ENCODE measurements around the gene TBC1D23. TPM values are rescaled to one million over a fixed set of nuclear protein-coding genes. Genes with fewer than 3 reads are reported as not detected.
"Not testable (repeated sequence)": the region's sequence is repeated elsewhere in the genome, so short reads cannot be mapped to it uniquely, and the experiment has no call there.

The TBC1D23 gene
- total RNA-seq, 1 donor from 2014 or later = 62.2 TPM

DNA sequence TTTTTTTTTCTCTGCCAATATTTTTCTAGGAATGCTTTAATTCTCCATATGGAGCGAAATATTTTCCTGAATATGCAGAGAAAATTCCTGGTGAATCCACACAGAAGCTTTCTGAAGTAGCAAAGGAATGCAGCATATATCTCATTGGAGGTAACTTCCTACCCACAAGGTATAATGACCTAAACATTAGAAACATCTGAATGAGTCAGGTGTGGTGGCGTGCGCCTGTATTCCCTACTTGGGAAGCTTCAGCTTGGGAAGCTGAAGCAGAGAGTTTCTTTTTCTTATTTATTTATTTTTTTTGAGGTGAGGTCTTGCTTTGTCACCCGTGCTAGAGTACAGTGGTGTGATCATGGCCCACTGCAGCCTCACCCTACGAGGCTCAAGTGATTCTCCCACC lies 79.0 kb downstream of the TBC1D23 start:
- Mint-ChIP-seq H3K36me3 (ENCODE audit: low read depth, unreplicated experiment) (peaks cover 8% of the 10 kb centered on the region), H3K27me3 (ENCODE audit: low read depth, unreplicated experiment) (no peaks in the 10 kb centered on the region), H3K27ac (ENCODE audit: unreplicated experiment) (no peak overlapping the region), H3K4me3 (ENCODE audit: unreplicated experiment) (no peak overlapping the region), H3K9me3 (ENCODE audit: unreplicated experiment) (no peaks in the 10 kb centered on the region), H3K4me1 (ENCODE audit: low read depth, unreplicated experiment) (peaks cover 3% of the 10 kb centered on the region)
- Histone ChIP-seq H3K36me3 (ENCODE audit: insufficient read depth, low read length) (peaks cover 9% of the 10 kb centered on the region), H2AFZ (ENCODE audit: low read depth, low read length) (no peak overlapping the region), H3K9ac (ENCODE audit: low read length) (no peak overlapping the region), H3K4me1 (ENCODE audit: insufficient read depth, low read length) (peaks cover 6% of the 10 kb centered on the region), H3K27me3 (ENCODE audit: insufficient read depth, low read length) (no peaks in the 10 kb centered on the region), H3K4me3 (ENCODE audit: insufficient read depth, low read depth, low read length) (no peak overlapping the region), H3K9me3 (ENCODE audit: insufficient read depth, low read depth, low read length) (no peaks in the 10 kb centered on the region), H3K79me2 (ENCODE audit: insufficient read depth, low read length) (no peaks in the 10 kb centered on the region), H3K27ac (ENCODE audit: low read depth, low read length) (no peak overlapping the region), H3K4me2 (ENCODE audit: low read length) (no peak overlapping the region), H4K20me1 (ENCODE audit: insufficient read depth, low read length) (no peaks in the 10 kb centered on the region)
- DNase-seq (ENCODE audit: low read depth) = no peak
- TF ChIP-seq CTCF (IDR thresholded peaks at IDR 0.05; ENCODE audit: insufficient read depth, low read depth, low read length) = no peak
- TF ChIP-seq EZH2 (IDR thresholded peaks at IDR 0.05; ENCODE audit: insufficient read depth, low read length) = no peak
- no peak for FAIRE-seq

DNA sequence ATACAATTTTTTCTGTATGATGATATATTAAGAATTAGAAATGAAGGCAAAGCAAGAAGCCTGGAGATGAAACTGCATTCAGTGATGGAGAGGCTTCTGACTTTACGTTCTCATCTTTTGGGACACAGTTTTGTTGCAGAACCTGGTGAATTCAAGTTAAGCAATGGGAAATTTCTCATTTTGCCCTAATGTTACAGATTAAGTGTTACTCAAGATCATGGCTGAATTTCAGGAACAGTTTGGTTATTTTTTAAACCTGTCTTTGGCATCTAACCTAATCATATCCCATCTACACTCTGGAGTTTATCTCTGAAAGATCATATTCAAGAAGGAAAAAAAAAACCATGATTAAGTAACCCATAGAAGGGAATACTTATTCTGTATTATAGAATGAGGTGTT lies 79.7 kb downstream of the TBC1D23 start:
- no peaks in the 10 kb centered on the region for H3K27me3 Mint-ChIP-seq (ENCODE audit: low read depth, unreplicated experiment)
- Histone ChIP-seq H3K4me1 (ENCODE audit: insufficient read depth, low read length) (peaks cover under 1% of the 10 kb centered on the region), H2AFZ (ENCODE audit: low read depth, low read length) (no peak overlapping the region), H3K27ac (ENCODE audit: low read depth, low read length) (no peak overlapping the region), H3K9me3 (ENCODE audit: insufficient read depth, low read depth, low read length) (no peaks in the 10 kb centered on the region), H3K4me2 (ENCODE audit: low read length) (no peak overlapping the region), H3K36me3 (ENCODE audit: insufficient read depth, low read length) (peaks cover 9% of the 10 kb centered on the region), H3K4me3 (ENCODE audit: insufficient read depth, low read depth, low read length) (no peak overlapping the region), H3K9ac (ENCODE audit: low read length) (no peak overlapping the region), H3K79me2 (ENCODE audit: insufficient read depth, low read length) (no peaks in the 10 kb centered on the region), H4K20me1 (ENCODE audit: insufficient read depth, low read length) (no peaks in the 10 kb centered on the region), H3K27me3 (ENCODE audit: insufficient read depth, low read length) (no peaks in the 10 kb centered on the region)
- no peak for TF ChIP-seq EZH2 (IDR thresholded peaks at IDR 0.05; ENCODE audit: insufficient read depth, low read length)
- no peak for TF ChIP-seq CTCF (IDR thresholded peaks at IDR 0.05; ENCODE audit: insufficient read depth, low read depth, low read length)
- H3K4me1 Mint-ChIP-seq (ENCODE audit: low read depth, unreplicated experiment) = peaks cover 3% of the 10 kb centered on the region
- FAIRE-seq (no peak), DNase-seq (ENCODE audit: low read depth) (no peak)
- no peak overlapping the region for H3K4me3 Mint-ChIP-seq (ENCODE audit: unreplicated experiment)
- H3K36me3 Mint-ChIP-seq (ENCODE audit: low read depth, unreplicated experiment) = peaks cover 8% of the 10 kb centered on the region
- H3K27ac Mint-ChIP-seq (ENCODE audit: unreplicated experiment) = no peak overlapping the region
- H3K9me3 Mint-ChIP-seq (ENCODE audit: unreplicated experiment) = no peaks in the 10 kb centered on the region

GRCh38 chr3:100348727-100349126 lies 87.9 kb downstream of the TBC1D23 start:
- DNase-seq (ENCODE audit: low read depth) (no peak), FAIRE-seq (no peak)
- no peak overlapping the region for H3K4me3 ChIP-seq (ENCODE audit: insufficient read depth, low read depth, low read length)
- H3K4me2 ChIP-seq (ENCODE audit: low read length) = no peak overlapping the region
- H3K79me2 ChIP-seq (ENCODE audit: insufficient read depth, low read length) = no peaks in the 10 kb centered on the region
- Mint-ChIP-seq H3K4me3 (ENCODE audit: unreplicated experiment) (no peak overlapping the region), H3K27ac (ENCODE audit: unreplicated experiment) (no peak overlapping the region), H3K36me3 (ENCODE audit: low read depth, unreplicated experiment) (peaks cover 44% of the 10 kb centered on the region), H3K9me3 (ENCODE audit: unreplicated experiment) (peaks cover 8% of the 10 kb centered on the region), H3K4me1 (ENCODE audit: low read depth, unreplicated experiment) (peaks cover 9% of the 10 kb centered on the region), H3K27me3 (ENCODE audit: low read depth, unreplicated experiment) (no peaks in the 10 kb centered on the region)
- no peaks in the 10 kb centered on the region for H3K9me3 ChIP-seq (ENCODE audit: insufficient read depth, low read depth, low read length)
- H3K27ac ChIP-seq (ENCODE audit: low read depth, low read length) = no peak overlapping the region
- no peak overlapping the region for H3K9ac ChIP-seq (ENCODE audit: low read length)
- H3K27me3 ChIP-seq (ENCODE audit: insufficient read depth, low read length) = no peaks in the 10 kb centered on the region
- no peaks in the 10 kb centered on the region for H3K4me1 ChIP-seq (ENCODE audit: insufficient read depth, low read length)
- H3K36me3 ChIP-seq (ENCODE audit: insufficient read depth, low read length) = peaks cover 42% of the 10 kb centered on the region
- H2AFZ ChIP-seq (ENCODE audit: low read depth, low read length) = no peak overlapping the region
- H4K20me1 ChIP-seq (ENCODE audit: insufficient read depth, low read length) = no peaks in the 10 kb centered on the region
- TF ChIP-seq EZH2 (IDR thresholded peaks at IDR 0.05; ENCODE audit: insufficient read depth, low read length) (no peak), CTCF (IDR thresholded peaks at IDR 0.05; ENCODE audit: insufficient read depth, low read depth, low read length) (no peak)

DNA sequence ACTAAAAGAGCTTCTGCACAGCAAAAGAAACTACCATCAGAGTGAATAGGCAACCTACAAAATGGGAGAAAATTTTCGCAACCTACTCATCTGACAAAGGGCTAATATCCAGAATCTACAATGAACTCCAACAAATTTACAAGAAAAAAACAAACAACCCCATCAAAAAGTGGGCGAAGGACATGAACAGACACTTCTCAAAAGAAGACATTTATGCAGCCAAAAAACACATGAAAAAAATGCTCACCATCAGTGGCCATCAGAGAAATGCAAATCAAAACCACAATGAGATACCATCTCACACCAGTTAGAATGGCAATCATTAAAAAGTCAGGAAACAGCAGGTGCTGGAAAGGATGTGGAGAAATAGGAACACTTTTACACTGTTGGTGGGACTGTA lies 91.0 kb downstream of the TBC1D23 start:
- not testable (repeated sequence) for H2AFZ ChIP-seq (ENCODE audit: low read depth, low read length); H3K27me3 Mint-ChIP-seq (ENCODE audit: low read depth, unreplicated experiment); H3K4me1 ChIP-seq (ENCODE audit: insufficient read depth, low read length); H3K27ac Mint-ChIP-seq (ENCODE audit: unreplicated experiment); H4K20me1 ChIP-seq (ENCODE audit: insufficient read depth, low read length); H3K4me1 Mint-ChIP-seq (ENCODE audit: low read depth, unreplicated experiment); H3K79me2 ChIP-seq (ENCODE audit: insufficient read depth, low read length); H3K9ac ChIP-seq (ENCODE audit: low read length); H3K4me3 Mint-ChIP-seq (ENCODE audit: unreplicated experiment); H3K4me2 ChIP-seq (ENCODE audit: low read length); H3K9me3 ChIP-seq (ENCODE audit: insufficient read depth, low read depth, low read length); H3K27ac ChIP-seq (ENCODE audit: low read depth, low read length); H3K27me3 ChIP-seq (ENCODE audit: insufficient read depth, low read length); H3K4me3 ChIP-seq (ENCODE audit: insufficient read depth, low read depth, low read length); H3K9me3 Mint-ChIP-seq (ENCODE audit: unreplicated experiment); DNase-seq (ENCODE audit: low read depth); FAIRE-seq
- H3K36me3 ChIP-seq (ENCODE audit: insufficient read depth, low read length) = peaks cover 46% of the 10 kb centered on the region
- peaks cover 42% of the 10 kb centered on the region for H3K36me3 Mint-ChIP-seq (ENCODE audit: low read depth, unreplicated experiment)

Measured in astrocyte (in vitro differentiated cells and primary cell).